MM.1S (cell line): ENCODE results near the gene SULT1C4.

Experiments used
- CTCF ChIP-seq: fragments of 300-600 bp; sonication (generic); IDR thresholded peaks from 2 replicates; pipeline ENCODE4 v1.5.1; 2016; ENCODE audit warnings: antibody characterized with exemption, low read length, mixed read lengths
- EZH2 ChIP-seq: fragments of 300-600 bp; sonication (generic); optimal IDR thresholded peaks from 2 replicates; pipeline ENCODE3; 2017; ENCODE audit warnings: low read depth, mild to moderate bottlenecking, antibody characterized with exemption, low read length, mixed read lengths
- EZH2phosphoT487 ChIP-seq: fragments of 300-600 bp; sonication (generic); IDR thresholded peaks from 2 replicates; pipeline ENCODE4 v1.6.1; 2018; ENCODE audit warnings: antibody characterized with exemption, low read length

- TF ChIP-seq EZH2phosphoT487 (no peak), CTCF (no peak), EZH2 (no peak)
Measured at GRCh38 chr2:108383146-108383830, 5.5 kb downstream of the SULT1C4 start.
